ENCODE data around the gene RBM20. TPM values are rescaled to one million over a fixed set of nuclear protein-coding genes. Genes with fewer than 3 reads are reported as not detected.

RBM20 gene
- total RNA-seq, 1 experiment from 2014 or later: 0.11 TPM

DNA sequence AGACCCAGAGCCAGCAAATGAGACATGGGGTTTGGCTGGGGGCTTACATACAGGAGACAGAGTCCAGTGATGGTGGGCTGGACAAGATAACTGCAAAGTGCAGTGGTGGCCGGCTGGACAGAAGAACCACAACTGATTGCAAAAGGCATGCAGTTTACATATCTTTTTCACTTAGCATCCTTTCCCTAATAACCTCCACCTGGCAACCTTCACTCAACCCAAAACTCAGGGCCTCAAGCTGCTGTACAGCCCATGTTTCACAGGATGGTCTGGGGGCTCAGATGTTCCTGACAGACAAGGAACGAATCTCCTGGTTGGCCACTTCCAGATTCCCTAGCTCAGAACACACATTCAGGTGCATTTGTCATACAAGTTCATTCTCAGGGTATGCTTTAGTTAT lies 219.8 kb downstream of the RBM20 start:
- BruUV-seq (replicated peaks): no TSS peak

DNA sequence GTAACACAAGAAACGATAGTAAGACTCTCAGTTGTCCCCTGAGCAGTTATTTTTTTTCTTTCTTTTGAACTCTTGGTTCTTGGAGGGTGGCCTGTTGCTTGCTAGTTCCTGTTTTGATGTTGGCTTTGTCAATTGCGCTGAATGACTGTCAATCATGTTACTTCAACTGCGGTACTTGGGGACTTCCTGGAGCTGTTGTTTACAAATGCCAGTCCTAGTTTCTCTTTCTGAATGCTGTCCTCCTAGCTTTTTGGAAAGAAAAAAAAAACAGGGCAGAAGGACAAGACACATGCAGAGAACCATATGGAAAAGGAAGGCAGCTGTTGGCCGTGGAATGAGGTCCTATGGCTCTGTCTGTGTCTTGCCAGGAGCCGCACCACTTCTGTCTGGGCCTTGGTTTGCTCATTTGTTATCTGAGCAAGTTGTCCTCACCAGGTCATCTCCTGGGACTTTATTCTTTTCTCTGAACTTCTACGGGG lies 220.6 kb downstream of the RBM20 start:
- Histone ChIP-seq H3K4me3 (no peak overlapping the region), H3K4me2 (peak overlapping the region; percentile 66; the same call in 1 of the 2 replicates), H3K27me3 (ENCODE audit: insufficient read depth, low read depth) (no peaks in the 10 kb centered on the region), H4K20me1 (ENCODE audit: insufficient read depth) (no peaks in the 10 kb centered on the region), H3K79me2 (ENCODE audit: low read depth) (no peaks in the 10 kb centered on the region), H3K9me3 (ENCODE audit: insufficient read depth, low read depth) (no peaks in the 10 kb centered on the region), H3K4me1 (replicated peaks; ENCODE audit: insufficient read depth) (peaks cover 21% of the 10 kb centered on the region), H3K27ac (peak overlapping the region; percentile 65), H3F3A (ENCODE audit: insufficient read depth, low read depth) (peaks cover 11% of the 10 kb centered on the region; the same call in 1 of the 2 replicates), H3K9me2 (ENCODE audit: insufficient read depth) (no peaks in the 10 kb centered on the region), H2AFZ (no peak overlapping the region), H3K36me3 (ENCODE audit: low read depth) (no peaks in the 10 kb centered on the region)
- DNase-seq: no peak
- ChIA-PET CTCF (no interaction called here), POLR2A (ENCODE audit: unreplicated experiment) (no interaction called here)
- no TSS peak for BruUV-seq (replicated peaks)
- intact Hi-C loops (cut with micrococcal nuclease; ENCODE audit: unreplicated experiment): no loop called here
- no peak for TF ChIP-seq EZH2 (IDR thresholded peaks at IDR 0.05; ENCODE audit: low read depth)
- TF ChIP-seq, protein P1, sequence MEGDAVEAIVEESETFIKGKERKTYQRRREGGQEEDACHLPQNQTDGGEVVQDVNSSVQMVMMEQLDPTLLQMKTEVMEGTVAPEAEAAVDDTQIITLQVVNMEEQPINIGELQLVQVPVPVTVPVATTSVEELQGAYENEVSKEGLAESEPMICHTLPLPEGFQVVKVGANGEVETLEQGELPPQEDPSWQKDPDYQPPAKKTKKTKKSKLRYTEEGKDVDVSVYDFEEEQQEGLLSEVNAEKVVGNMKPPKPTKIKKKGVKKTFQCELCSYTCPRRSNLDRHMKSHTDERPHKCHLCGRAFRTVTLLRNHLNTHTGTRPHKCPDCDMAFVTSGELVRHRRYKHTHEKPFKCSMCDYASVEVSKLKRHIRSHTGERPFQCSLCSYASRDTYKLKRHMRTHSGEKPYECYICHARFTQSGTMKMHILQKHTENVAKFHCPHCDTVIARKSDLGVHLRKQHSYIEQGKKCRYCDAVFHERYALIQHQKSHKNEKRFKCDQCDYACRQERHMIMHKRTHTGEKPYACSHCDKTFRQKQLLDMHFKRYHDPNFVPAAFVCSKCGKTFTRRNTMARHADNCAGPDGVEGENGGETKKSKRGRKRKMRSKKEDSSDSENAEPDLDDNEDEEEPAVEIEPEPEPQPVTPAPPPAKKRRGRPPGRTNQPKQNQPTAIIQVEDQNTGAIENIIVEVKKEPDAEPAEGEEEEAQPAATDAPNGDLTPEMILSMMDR (conservative IDR thresholded peaks at IDR 0.05): no peak

More for the DNA sequence above, 219.8 kb downstream of the RBM20 start:
- CTCF ChIA-PET: no interaction called here
- Histone ChIP-seq H3F3A (ENCODE audit: insufficient read depth, low read depth) (peaks cover 11% of the 10 kb centered on the region; the same call in 1 of the 2 replicates), H3K27me3 (ENCODE audit: insufficient read depth, low read depth) (no peaks in the 10 kb centered on the region), H4K20me1 (ENCODE audit: insufficient read depth) (no peaks in the 10 kb centered on the region), H3K4me1 (replicated peaks; ENCODE audit: insufficient read depth) (peaks cover 21% of the 10 kb centered on the region), H3K36me3 (ENCODE audit: low read depth) (no peaks in the 10 kb centered on the region), H3K4me3 (no peak overlapping the region), H3K4me2 (no peak overlapping the region), H3K79me2 (ENCODE audit: low read depth) (no peaks in the 10 kb centered on the region), H2AFZ (no peak overlapping the region), H3K9me2 (ENCODE audit: insufficient read depth) (no peaks in the 10 kb centered on the region), H3K27ac (no peak overlapping the region), H3K9me3 (ENCODE audit: insufficient read depth, low read depth) (no peaks in the 10 kb centered on the region)
- no peak for DNase-seq
- intact Hi-C loops (cut with micrococcal nuclease; ENCODE audit: unreplicated experiment): no loop called here
- TF ChIP-seq, protein P1 (conservative IDR thresholded peaks at IDR 0.05): no peak
- no peak for TF ChIP-seq EZH2 (IDR thresholded peaks at IDR 0.05; ENCODE audit: low read depth)
- POLR2A ChIA-PET (ENCODE audit: unreplicated experiment): no interaction called here

DNA sequence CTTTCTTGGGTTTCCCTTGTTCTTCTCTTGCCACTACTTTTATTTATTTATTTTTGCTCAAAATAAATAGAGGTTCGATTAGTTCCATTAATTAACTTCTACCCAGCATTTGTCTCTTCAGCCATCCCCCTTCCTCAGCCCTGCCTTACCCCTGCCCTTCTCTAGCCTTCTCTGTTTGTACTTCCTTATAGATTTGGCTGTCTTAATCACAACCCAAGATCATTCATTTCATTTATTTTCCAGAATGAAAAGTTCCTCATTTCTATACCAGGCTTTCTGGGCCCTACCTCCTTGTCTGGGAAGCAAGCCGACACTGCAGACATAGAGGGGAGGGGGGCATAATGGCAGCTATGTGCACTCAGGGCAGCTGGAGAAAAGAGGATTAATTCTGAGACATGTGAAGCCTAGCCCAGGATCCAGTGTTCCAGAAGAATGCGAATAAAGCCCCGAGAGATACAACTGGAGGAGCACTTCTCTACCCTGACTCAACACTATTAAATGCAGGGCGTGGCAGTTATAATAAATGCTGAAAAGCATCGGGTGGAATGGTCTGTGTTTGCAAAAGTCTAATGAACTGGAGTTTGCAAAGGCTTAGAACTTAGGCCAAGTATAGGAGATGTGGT lies 221.2 kb downstream of the RBM20 start:
- Histone ChIP-seq H3K36me3 (ENCODE audit: low read depth) (no peaks in the 10 kb centered on the region), H3K27ac (peak overlapping the region; percentile 65), H3K27me3 (ENCODE audit: insufficient read depth, low read depth) (no peaks in the 10 kb centered on the region), H2AFZ (no peak overlapping the region), H3K9me2 (ENCODE audit: insufficient read depth) (no peaks in the 10 kb centered on the region), H3K9me3 (ENCODE audit: insufficient read depth, low read depth) (no peaks in the 10 kb centered on the region), H3K79me2 (ENCODE audit: low read depth) (no peaks in the 10 kb centered on the region), H3K4me2 (peak overlapping the region; percentile 66), H3F3A (ENCODE audit: insufficient read depth, low read depth) (peaks cover 11% of the 10 kb centered on the region; the same call in 1 of the 2 replicates), H3K4me3 (no peak overlapping the region), H3K4me1 (replicated peaks; ENCODE audit: insufficient read depth) (peaks cover 21% of the 10 kb centered on the region), H4K20me1 (ENCODE audit: insufficient read depth) (no peaks in the 10 kb centered on the region)
- no TSS peak for BruUV-seq (replicated peaks)
- POLR2A ChIA-PET (ENCODE audit: unreplicated experiment): no interaction called here
- DNase-seq: peak; percentile 24 to 79
- intact Hi-C loops (cut with micrococcal nuclease; ENCODE audit: unreplicated experiment): no loop called here
- CTCF ChIA-PET: no interaction called here
- TF ChIP-seq, protein P1 (conservative IDR thresholded peaks at IDR 0.05): no peak

All from PC-9 (cell line).